ENCODE results near the gene SIGMAR1. TPM values are rescaled to one million over a fixed set of nuclear protein-coding genes. Genes with fewer than 3 reads are reported as not detected.
A peak's percentile ranks its signal among the peaks of the same experiment; 100 is the strongest.

The SIGMAR1 gene
- total RNA-seq, 2 experiments from 2014 or later: 11.7 to 12.1 TPM

DNA sequence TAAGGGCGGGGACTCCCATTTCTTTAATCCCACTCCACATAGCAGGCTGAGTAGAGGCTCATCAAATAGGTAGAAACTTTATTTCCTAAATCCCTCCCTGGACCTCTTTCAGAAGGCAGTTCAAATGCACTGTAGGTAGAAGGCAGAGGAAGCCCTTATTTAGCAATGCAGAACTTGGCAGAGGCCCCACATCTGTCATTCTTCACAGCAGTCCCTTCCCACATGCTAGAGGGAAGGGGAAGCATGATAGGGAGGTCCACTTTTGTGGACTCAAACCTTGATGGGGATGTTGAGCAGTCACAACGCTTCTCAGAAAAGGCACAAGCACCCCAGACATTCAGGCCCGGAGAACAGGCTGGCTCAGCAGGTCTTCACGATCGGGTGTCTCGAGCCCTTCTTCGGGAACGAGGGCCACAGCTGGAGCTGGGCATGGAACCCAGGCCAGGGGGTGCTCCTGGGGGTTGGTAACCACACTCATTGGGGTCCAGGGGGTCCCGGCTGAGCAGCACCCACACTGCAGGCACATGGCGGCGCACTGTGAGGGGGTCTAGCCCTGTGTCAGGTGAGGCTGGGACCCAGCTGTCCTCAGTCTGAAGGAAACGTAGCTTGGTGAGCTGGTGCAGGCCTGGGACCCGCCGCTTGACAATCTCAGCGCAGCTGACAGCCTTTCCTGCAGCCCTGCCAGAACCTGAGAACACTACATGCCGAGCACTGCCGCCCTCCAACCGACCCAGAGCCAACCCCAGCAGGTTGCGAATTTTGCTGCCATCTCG lies 27.0 kb downstream of the SIGMAR1 start:
- H3K27me3 ChIP-seq (ENCODE audit: control insufficient read depth in 1 of 2, insufficient read depth in 2 of 2, low read length in 2 of 2): no peaks in the 10 kb centered on the region
- DNase-seq (no peak), ATAC-seq (ENCODE audit: poor library complexity) (no peak)
- peaks cover 13% of the 10 kb centered on the region for H3K36me3 ChIP-seq (ENCODE audit: insufficient read depth, low read length)
- peak overlapping the region; percentile 95 for H3K4me3 ChIP-seq (ENCODE audit: low read length)
- H3K4me1 Mint-ChIP-seq (ENCODE audit: low read depth): peaks cover 24% of the 10 kb centered on the region
- H3K27me3 Mint-ChIP-seq: no peaks in the 10 kb centered on the region
- H3K27ac ChIP-seq (ENCODE audit: low read depth in 1 of 2, low read length in 2 of 2): no peak overlapping the region
- intact Hi-C loops (cut with DNase I, micrococcal nuclease): loop anchor here (5.0 to 10.0 kb wide), 5 partner anchors 37 to 566 kb away; partner anchors contain the start of genes DNAI1 (in 1 of the 2), ENHO (in 1 of the 2), FAM219A (in 1 of the 2) and GALT (in 1 of the 2)
- TF ChIP-seq, protein P1, sequence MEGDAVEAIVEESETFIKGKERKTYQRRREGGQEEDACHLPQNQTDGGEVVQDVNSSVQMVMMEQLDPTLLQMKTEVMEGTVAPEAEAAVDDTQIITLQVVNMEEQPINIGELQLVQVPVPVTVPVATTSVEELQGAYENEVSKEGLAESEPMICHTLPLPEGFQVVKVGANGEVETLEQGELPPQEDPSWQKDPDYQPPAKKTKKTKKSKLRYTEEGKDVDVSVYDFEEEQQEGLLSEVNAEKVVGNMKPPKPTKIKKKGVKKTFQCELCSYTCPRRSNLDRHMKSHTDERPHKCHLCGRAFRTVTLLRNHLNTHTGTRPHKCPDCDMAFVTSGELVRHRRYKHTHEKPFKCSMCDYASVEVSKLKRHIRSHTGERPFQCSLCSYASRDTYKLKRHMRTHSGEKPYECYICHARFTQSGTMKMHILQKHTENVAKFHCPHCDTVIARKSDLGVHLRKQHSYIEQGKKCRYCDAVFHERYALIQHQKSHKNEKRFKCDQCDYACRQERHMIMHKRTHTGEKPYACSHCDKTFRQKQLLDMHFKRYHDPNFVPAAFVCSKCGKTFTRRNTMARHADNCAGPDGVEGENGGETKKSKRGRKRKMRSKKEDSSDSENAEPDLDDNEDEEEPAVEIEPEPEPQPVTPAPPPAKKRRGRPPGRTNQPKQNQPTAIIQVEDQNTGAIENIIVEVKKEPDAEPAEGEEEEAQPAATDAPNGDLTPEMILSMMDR (IDR thresholded peaks at IDR 0.05): no peak
- peak overlapping the region; percentile 37 for H3K27ac Mint-ChIP-seq
- ChIA-PET CTCF (interaction anchor here (1.0 to 1.6 kb wide), 4 partner anchors 18 to 36 kb away, joined by 3 to 8 read pairs (median 4); partner anchors contain the start of genes ARID3C and GALT), POLR2A (interaction anchor here (1.1 to 2.5 kb wide), 4 partner anchors 10 to 27 kb away, joined by 5 to 23 read pairs (median 10); partner anchors contain the start of genes DCTN3 and SIGMAR1)
- peaks cover 32% of the 10 kb centered on the region for H3K36me3 Mint-ChIP-seq (ENCODE audit: low read depth)
- H3K9me3 Mint-ChIP-seq: no peaks in the 10 kb centered on the region
- H3K4me1 ChIP-seq (ENCODE audit: insufficient read depth, low read length): peaks cover 28% of the 10 kb centered on the region
- peaks cover 0 to 3% of the 10 kb centered on the region in 2 experiments for H3K9me3 ChIP-seq (ENCODE audit: control insufficient read depth in 1 of 2, insufficient read depth in 1 of 2, low read length in 2 of 2)
- peak overlapping the region; percentile 84 for H3K4me3 Mint-ChIP-seq

DNA sequence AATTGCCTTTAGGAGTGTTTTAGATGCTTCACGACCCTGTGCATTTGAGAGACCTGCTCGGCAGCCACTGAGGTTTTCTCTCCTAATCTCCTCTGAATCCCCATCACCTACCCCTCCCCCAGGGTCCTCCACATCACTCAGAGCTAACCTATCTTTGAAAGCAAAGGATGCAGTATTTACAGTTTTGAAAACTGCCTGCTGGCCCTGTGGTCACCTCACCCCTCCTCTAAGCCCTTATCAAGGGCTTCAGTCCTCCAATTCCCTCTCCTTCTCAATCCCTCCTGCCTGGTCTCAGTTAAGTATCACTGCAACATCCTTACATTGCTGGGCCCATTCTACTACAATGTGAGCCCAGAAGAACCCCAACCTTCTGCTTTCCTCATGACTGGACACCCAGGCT lies 30.3 kb downstream of the SIGMAR1 start:
- peaks cover 18% of the 10 kb centered on the region for H3K4me1 ChIP-seq (ENCODE audit: insufficient read depth, low read length)
- ChIA-PET CTCF (interaction anchor here (1.9 kb wide), 1 partner anchor 27 kb away, joined by 9 read pairs; no protein-coding TSS in a partner anchor), POLR2A (no interaction called here)
- TF ChIP-seq, protein P1 (IDR thresholded peaks at IDR 0.05): no peak
- H3K4me1 Mint-ChIP-seq (ENCODE audit: low read depth): peaks cover 19% of the 10 kb centered on the region
- peaks cover 0 to 3% of the 10 kb centered on the region in 2 experiments for H3K9me3 ChIP-seq (ENCODE audit: control insufficient read depth in 1 of 2, insufficient read depth in 1 of 2, low read length in 2 of 2)
- H3K4me3 Mint-ChIP-seq: no peak overlapping the region
- no peak overlapping the region for H3K27ac ChIP-seq (ENCODE audit: low read depth in 1 of 2, low read length in 2 of 2)
- peaks cover 10% of the 10 kb centered on the region for H3K36me3 Mint-ChIP-seq (ENCODE audit: low read depth)
- H3K27ac Mint-ChIP-seq: no peak overlapping the region
- no peak for ATAC-seq (ENCODE audit: poor library complexity)
- H3K36me3 ChIP-seq (ENCODE audit: insufficient read depth, low read length): no peaks in the 10 kb centered on the region
- H3K9me3 Mint-ChIP-seq: no peaks in the 10 kb centered on the region
- intact Hi-C loops (cut with DNase I, micrococcal nuclease): no loop called here
- H3K27me3 Mint-ChIP-seq: peaks cover 5% of the 10 kb centered on the region
- H3K4me3 ChIP-seq (ENCODE audit: low read length): no peak overlapping the region
- no peak for DNase-seq
- H3K27me3 ChIP-seq (ENCODE audit: control insufficient read depth in 1 of 2, insufficient read depth in 2 of 2, low read length in 2 of 2): no peaks in the 10 kb centered on the region

DNA sequence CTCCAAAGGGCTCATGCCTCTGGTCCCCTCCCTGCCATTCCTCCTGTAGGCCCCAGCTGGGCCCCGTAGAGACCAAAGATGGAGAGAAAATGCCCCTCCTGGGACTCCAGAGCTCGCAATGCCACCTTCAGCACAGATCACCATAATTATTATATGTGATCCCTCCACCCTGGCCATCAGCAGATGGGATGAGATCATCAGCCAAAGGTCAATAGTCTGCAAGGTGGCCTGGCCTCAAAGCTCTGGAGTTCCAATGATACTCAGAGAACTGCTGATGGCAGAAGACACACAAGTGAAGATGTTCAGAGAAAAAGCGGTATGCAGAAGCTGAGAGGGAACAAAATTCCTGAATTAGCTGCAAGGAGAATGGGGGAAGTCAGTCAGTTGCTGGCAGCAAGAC lies 30.7 kb downstream of the SIGMAR1 start:
- ChIA-PET POLR2A (no interaction called here), CTCF (interaction anchor here (1.9 kb wide), 1 partner anchor 27 kb away, joined by 9 read pairs; no protein-coding TSS in a partner anchor)
- Histone ChIP-seq H3K36me3 (ENCODE audit: insufficient read depth, low read length) (no peaks in the 10 kb centered on the region), H3K9me3 (ENCODE audit: control insufficient read depth in 1 of 2, insufficient read depth in 1 of 2, low read length in 2 of 2) (peaks cover 0 to 3% of the 10 kb centered on the region in 2 experiments), H3K27ac (ENCODE audit: low read depth in 1 of 2, low read length in 2 of 2) (no peak overlapping the region), H3K27me3 (ENCODE audit: control insufficient read depth in 1 of 2, insufficient read depth in 2 of 2, low read length in 2 of 2) (no peaks in the 10 kb centered on the region), H3K4me1 (ENCODE audit: insufficient read depth, low read length) (peaks cover 15% of the 10 kb centered on the region), H3K4me3 (ENCODE audit: low read length) (no peak overlapping the region)
- intact Hi-C loops (cut with DNase I, micrococcal nuclease): no loop called here
- no peaks in the 10 kb centered on the region for H3K9me3 Mint-ChIP-seq
- ATAC-seq (ENCODE audit: poor library complexity): no peak
- peaks cover 18% of the 10 kb centered on the region for H3K4me1 Mint-ChIP-seq (ENCODE audit: low read depth)
- H3K27ac Mint-ChIP-seq: no peak overlapping the region
- peaks cover 10% of the 10 kb centered on the region for H3K36me3 Mint-ChIP-seq (ENCODE audit: low read depth)
- peaks cover 5% of the 10 kb centered on the region for H3K27me3 Mint-ChIP-seq
- TF ChIP-seq, protein P1 (IDR thresholded peaks at IDR 0.05): no peak
- no peak for DNase-seq
- no peak overlapping the region for H3K4me3 Mint-ChIP-seq

All from CD4-positive, alpha-beta T cell (primary cell).